Bronchial epithelial cell (primary cell): ENCODE measurements around the gene LAD1. TPM values are rescaled to one million over a fixed set of nuclear protein-coding genes. Genes with fewer than 3 reads are reported as not detected.
A peak's percentile ranks its signal among the peaks of the same experiment; 100 is the strongest.

Experiments
- DNase-seq: peaks from one replicate; pipeline ENCODE4 v3.0.0-alpha.2; 2010; ENCODE audit warnings: low read depth
- FAIRE-seq: peaks from 2 replicates; lab custom pipeline; 2011; peaks lifted over from hg19 to GRCh38; lab: Jason Lieb, UNC
- H3K27me3 ChIP-seq: 2 replicates; pipeline ENCODE4 v1.5.1; 2011; ENCODE audit warnings: low read length; ENCODE audit not compliant: control insufficient read depth, insufficient read depth
- H3K36me3 ChIP-seq: 2 replicates; pipeline ENCODE4 v1.5.1; 2011; ENCODE audit warnings: low read length; ENCODE audit not compliant: control insufficient read depth, insufficient read depth
- H3K4me3 ChIP-seq: 2 replicates; pipeline ENCODE4 v1.5.1; 2011; ENCODE audit warnings: mild to moderate bottlenecking, low read depth, low read length, control low read depth
- CTCF ChIP-seq: IDR thresholded peaks from 2 replicates; pipeline ENCODE4 v1.5.1; 2011; ENCODE audit warnings: mild to moderate bottlenecking, moderate library complexity, low read length, control low read depth, inconsistent platforms; ENCODE audit not compliant: insufficient read depth, severe bottlenecking
- total RNA-seq: library from RNA; depleted of rRNA; stranded (reverse); fragments of >200 nt; gene quantifications from 2 replicates; pipeline ENCODE4 v1.2.1, GENCODE V29; 2014

The LAD1 gene
- total RNA-seq, 1 donor from 2014 or later, result 156 TPM

- DNase-seq (no peak), FAIRE-seq (peak; percentile 7)
- TF ChIP-seq CTCF, result no peak
- Histone ChIP-seq H3K27me3 (no peaks in the 10 kb centered on the region), H3K36me3 (peaks cover 16% of the 10 kb centered on the region), H3K4me3 (no peak overlapping the region)
Observed at GRCh38 chr1:201332616-201333335, 66.3 kb downstream of the LAD1 start.

- DNase-seq, result no peak
- no peak for FAIRE-seq
- Histone ChIP-seq H3K4me3 (no peak overlapping the region), H3K27me3 (no peaks in the 10 kb centered on the region), H3K36me3 (peaks cover 22% of the 10 kb centered on the region)
- TF ChIP-seq CTCF, result no peak
Observed at GRCh38 chr1:201332021-201332420, 67.1 kb downstream of the LAD1 start.

- peaks cover 28% of the 10 kb centered on the region for H3K36me3 ChIP-seq
- DNase-seq, result no peak
- no peaks in the 10 kb centered on the region for H3K27me3 ChIP-seq
- H3K4me3 ChIP-seq, result no peak overlapping the region
- FAIRE-seq, result peak; percentile 91
- TF ChIP-seq CTCF, result no peak
Observed at GRCh38 chr1:201331166-201331565, 68.0 kb downstream of the LAD1 start.

Other genes starting within 250 kb of the LAD1 start
- gene TMEM9, start 244.8 kb downstream of the LAD1 start, total RNA-seq, result 66.9 and 104 TPM in 2 replicates
- gene IGFN1, start 208.5 kb downstream of the LAD1 start, total RNA-seq, result under 0.01 and 0.26 TPM in 2 replicates
- 117 and 337 TPM in 2 replicates for gene PKP1, start 115.8 kb downstream of the LAD1 start, total RNA-seq
- 0.26 and 2.0 TPM in 2 replicates for gene TNNT2, start 21.6 kb downstream of the LAD1 start, total RNA-seq
- under 0.01 TPM in 1 of 2 replicates, not detected in the other for gene TNNI1, start 22.4 kb upstream of the LAD1 start, total RNA-seq
- gene PHLDA3, start 69.9 kb upstream of the LAD1 start, total RNA-seq, result 118 and 190 TPM in 2 replicates
- 257 and 258 TPM in 2 replicates for gene CSRP1, start 107.8 kb upstream of the LAD1 start, total RNA-seq
- 1.4 and 1.6 TPM in 2 replicates for gene NAV1, start 139.8 kb upstream of the LAD1 start, total RNA-seq